T-helper 2 cell (primary cell): ENCODE data around the gene C5orf15.
A peak's percentile ranks its signal among the peaks of the same experiment; 100 is the strongest.
"Not testable (repeated sequence)": the region's sequence is repeated elsewhere in the genome, so short reads cannot be mapped to it uniquely, and the experiment has no call there.

ENCODE experiments used
- DNase-seq, 5 experiments: peaks; one replicate each; pipeline versions ENCODE4 v3.0.0 to v3.0.0-alpha.2; 2012 to 2022

The C5orf15 gene

GRCh38 chr5:133937628-133938027 lies 30.8 kb downstream of the C5orf15 start:
- DNase-seq, result not testable (repeated sequence)

- no peak for DNase-seq
These were observed 31.8 kb downstream of the C5orf15 start for GRCh38 chr5:133936651-133937015.

- DNase-seq, result not testable (repeated sequence)
These were observed 32.3 kb downstream of the C5orf15 start for GRCh38 chr5:133935991-133936650.

GRCh38 chr5:133935667-133935940 lies 32.8 kb downstream of the C5orf15 start:
- no peak for DNase-seq

GRCh38 chr5:133934822-133935666 lies 33.4 kb downstream of the C5orf15 start:
- no peak for DNase-seq

GRCh38 chr5:133934311-133934710 lies 34.1 kb downstream of the C5orf15 start:
- no peak for DNase-seq

GRCh38 chr5:133933670-133934295 lies 34.6 kb downstream of the C5orf15 start:
- no peak for DNase-seq

GRCh38 chr5:133933169-133933509 lies 35.3 kb downstream of the C5orf15 start:
- DNase-seq, result no peak

- no peak for DNase-seq
These were observed 35.8 kb downstream of the C5orf15 start for GRCh38 chr5:133932441-133933168.

- no peak for DNase-seq
These were observed 36.9 kb downstream of the C5orf15 start for GRCh38 chr5:133931546-133931945.

- DNase-seq, result no peak
These were observed 37.7 kb downstream of the C5orf15 start for GRCh38 chr5:133930813-133931090.

GRCh38 chr5:133930061-133930812 lies 38.2 kb downstream of the C5orf15 start:
- peak in 4 of 5 experiments; percentile 17 to 82 (median 55) for DNase-seq

GRCh38 chr5:133928587-133929393 lies 39.6 kb downstream of the C5orf15 start:
- no peak for DNase-seq

GRCh38 chr5:133927300-133928180 lies 40.9 kb downstream of the C5orf15 start:
- DNase-seq, result no peak

GRCh38 chr5:133926489-133927299 lies 41.7 kb downstream of the C5orf15 start:
- no peak for DNase-seq

GRCh38 chr5:133925866-133926488 lies 42.4 kb downstream of the C5orf15 start:
- no peak for DNase-seq

GRCh38 chr5:133925269-133925668 lies 43.2 kb downstream of the C5orf15 start:
- no peak for DNase-seq

GRCh38 chr5:133924221-133924920 lies 44.1 kb downstream of the C5orf15 start:
- DNase-seq, result no peak

GRCh38 chr5:133921979-133922378 lies 46.4 kb downstream of the C5orf15 start:
- no peak for DNase-seq
